H7 (cell line): ENCODE results near the gene MB21D2. TPM values are rescaled to one million over a fixed set of nuclear protein-coding genes. Genes with fewer than 3 reads are reported as not detected.
"Not testable (repeated sequence)": the region's sequence is repeated elsewhere in the genome, so short reads cannot be mapped to it uniquely, and the experiment has no call there.

ENCODE experiments used
- DNase-seq: peaks from one replicate; pipeline ENCODE4 v3.0.0; 2012
- H3K27me3 ChIP-seq: 2 replicates; pipeline ENCODE4 v1.6.0; 2011; ENCODE audit warnings: mild to moderate bottlenecking, low read length; ENCODE audit not compliant: control insufficient read depth, insufficient read depth
- H3K36me3 ChIP-seq: replicated peaks from 2 replicates; pipeline ENCODE4 v1.5.1; 2011; ENCODE audit warnings: low read length; ENCODE audit not compliant: control insufficient read depth, insufficient read depth
- H3K4me3 ChIP-seq: 2 replicates; pipeline ENCODE4 v1.5.1; 2011; ENCODE audit warnings: low read depth, mild to moderate bottlenecking, control low read depth, low read length, moderate library complexity; ENCODE audit not compliant: insufficient read depth
- total RNA-seq: library from RNA; depleted of rRNA; stranded (reverse); fragments of >200 nt; shearing (Covaris generic); gene quantifications from 2 replicates; pipeline ENCODE4 v1.2.3, GENCODE V29; 2014; rRNA removed

MB21D2 gene, protein sequence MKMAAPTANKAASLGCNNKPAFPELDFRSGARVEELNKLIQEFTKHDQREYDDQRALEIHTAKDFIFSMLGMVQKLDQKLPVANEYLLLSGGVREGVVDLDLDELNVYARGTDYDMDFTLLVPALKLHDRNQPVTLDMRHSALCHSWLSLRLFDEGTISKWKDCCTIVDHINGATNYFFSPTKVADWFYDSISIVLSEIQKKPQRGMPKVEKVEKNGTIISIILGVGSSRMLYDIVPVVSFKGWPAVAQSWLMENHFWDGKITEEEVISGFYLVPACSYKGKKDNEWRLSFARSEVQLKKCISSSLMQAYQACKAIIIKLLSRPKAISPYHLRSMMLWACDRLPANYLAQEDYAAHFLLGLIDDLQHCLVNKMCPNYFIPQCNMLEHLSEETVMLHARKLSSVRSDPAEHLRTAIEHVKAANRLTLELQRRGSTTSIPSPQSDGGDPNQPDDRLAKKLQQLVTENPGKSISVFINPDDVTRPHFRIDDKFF
- total RNA-seq = 32.6 and 36.9 TPM in 2 replicates

DNA sequence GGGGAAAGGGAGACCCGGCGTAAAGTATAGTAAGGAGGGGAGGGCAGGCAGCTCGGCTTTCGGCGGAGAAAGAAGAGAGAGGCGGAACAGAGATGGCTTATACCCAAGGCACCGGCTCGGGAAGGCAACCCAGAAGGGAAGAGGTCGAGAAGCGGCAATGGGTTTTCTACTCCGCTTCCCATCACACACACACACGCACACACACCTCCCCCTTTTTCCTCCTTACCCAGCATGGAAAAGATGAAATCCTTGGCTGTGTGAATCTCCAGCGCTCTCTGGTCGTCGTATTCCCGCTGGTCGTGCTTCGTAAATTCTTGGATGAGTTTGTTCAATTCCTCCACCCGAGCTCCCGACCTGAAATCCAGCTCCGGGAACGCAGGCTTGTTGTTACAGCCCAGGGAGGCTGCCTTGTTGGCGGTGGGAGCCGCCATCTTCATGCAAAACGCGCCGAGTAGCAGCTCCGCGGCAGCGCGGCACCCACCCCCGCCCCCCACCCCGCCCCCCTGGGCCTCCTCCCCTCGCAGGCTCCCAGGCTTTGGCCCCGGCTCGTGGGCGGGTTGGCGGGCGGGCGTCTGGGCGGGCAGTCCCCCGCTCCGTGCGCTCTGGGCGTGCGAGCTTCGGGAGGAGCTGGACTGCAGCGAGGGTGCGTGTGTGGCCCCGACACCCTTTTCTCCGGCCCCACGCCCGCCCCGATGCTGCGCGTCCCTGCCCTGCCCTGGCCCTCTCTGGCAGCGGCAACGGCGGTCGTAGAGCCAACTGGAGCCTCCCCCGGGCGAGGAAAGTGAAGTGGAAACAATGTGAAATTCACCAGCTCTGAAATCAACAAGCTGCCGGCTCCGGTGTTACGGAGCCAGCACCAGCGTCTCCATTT lies at the start of gene MB21D2:
Gene MB21D2 (minus strand): TSS at position 453 of the 871 bp plus-strand sequence. CDS start 16 bp downstream, at position 437.
- peak within 1 kb of the TSS; percentile 75 for H3K4me3 ChIP-seq
- no peaks in the 10 kb centered on the region for H3K27me3 ChIP-seq
- no peaks in the 10 kb centered on the region for H3K36me3 ChIP-seq
- peak; percentile 88 for DNase-seq

DNA sequence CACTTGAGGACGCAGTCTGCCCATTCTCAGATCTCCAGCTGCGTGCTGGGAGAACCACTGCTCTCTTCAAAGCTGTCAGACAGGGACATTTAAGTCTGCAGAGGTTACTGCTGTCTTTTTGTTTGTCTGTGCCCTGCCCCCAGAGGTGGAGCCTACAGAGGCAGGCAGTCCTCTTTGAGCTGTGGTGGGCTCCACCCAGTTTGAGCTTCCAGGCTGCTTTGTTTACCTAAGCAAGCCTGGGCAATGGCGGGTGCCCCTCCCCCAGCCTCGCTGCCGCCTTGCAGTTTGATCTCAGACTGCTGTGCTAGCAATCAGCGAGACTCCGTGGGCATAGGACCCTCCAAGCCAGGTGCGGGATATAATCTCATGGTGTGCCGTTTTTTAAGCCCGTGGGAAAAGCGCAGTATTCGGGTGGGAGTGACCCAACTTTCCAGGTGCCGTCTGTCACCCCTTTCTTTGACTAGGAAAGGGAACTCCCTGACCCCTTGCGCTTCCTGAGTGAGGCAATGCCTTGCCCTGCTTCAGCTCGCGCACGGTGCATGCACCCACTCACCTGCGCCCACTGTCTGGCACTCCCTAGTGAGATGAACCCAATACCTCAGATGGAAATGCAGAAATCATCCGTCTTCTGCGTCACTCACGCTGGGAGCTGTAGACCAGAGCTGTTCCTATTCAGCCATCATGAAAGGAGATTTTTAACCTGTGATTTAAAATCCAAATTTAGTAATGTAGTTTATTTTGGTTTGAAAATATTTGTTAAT lies 47.5 kb upstream of the MB21D2 start:
- H3K36me3 ChIP-seq, H3K4me3 ChIP-seq, DNase-seq, H3K27me3 ChIP-seq: not testable (repeated sequence)

DNA sequence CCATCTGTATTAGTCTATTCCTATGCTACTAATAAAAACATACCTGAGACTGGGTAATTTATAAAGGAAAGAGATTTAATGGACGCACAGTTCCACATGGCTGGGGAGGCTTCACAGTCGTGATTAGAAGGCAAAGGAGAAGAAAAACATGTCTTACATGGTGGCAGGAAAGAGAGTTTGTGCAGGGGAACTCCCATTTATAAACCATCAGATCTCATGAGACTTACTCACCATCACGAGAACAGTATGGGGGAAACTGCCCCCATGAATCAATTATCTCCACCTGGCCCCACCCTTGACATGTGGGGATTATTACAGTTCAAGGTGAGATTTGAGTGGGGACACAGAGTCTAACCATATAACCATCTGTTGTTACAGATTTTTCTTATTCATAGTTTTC lies 42.1 kb upstream of the MB21D2 start:
- Histone ChIP-seq H3K27me3 (no peaks in the 10 kb centered on the region; the same call in 1 of the 2 replicates), H3K4me3 (no peak overlapping the region)

DNA sequence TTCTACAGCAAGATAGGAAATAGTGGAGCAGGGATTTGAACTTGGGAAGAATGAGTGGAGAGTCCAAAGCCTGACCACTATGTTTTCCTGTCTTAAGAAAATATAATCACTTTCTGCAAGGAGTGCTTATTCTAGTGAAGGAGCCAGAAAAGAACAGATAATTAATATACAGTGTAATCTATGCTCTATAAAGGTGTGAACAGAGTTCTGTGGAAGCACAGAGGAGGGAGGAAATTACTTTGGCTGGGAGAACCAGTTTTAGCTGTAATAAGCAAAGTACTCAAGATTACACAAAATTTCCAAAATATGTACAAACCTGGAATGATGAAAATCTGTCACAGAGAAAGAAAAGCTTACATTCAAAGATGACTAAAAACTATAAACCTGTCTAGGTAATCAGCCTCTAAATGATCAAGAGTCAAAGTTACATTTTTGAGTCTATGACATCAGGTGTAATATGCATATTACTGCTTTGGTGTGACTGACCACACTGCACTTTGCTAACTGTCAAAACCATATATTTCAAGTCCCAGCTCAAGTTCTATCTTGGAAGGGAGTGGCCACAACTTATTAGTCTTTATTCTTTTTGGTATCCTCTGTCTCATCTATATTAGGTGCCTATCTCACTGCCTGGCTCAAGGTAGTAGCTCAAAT lies 40.7 kb upstream of the MB21D2 start:
- no peak for DNase-seq
- no peaks in the 10 kb centered on the region for H3K36me3 ChIP-seq
- H3K4me3 ChIP-seq = no peak overlapping the region
- H3K27me3 ChIP-seq = no peaks in the 10 kb centered on the region; the same call in 1 of the 2 replicates

More for the DNA sequence above, 42.1 kb upstream of the MB21D2 start:
- H3K36me3 ChIP-seq = no peaks in the 10 kb centered on the region
- no peak for DNase-seq

DNA sequence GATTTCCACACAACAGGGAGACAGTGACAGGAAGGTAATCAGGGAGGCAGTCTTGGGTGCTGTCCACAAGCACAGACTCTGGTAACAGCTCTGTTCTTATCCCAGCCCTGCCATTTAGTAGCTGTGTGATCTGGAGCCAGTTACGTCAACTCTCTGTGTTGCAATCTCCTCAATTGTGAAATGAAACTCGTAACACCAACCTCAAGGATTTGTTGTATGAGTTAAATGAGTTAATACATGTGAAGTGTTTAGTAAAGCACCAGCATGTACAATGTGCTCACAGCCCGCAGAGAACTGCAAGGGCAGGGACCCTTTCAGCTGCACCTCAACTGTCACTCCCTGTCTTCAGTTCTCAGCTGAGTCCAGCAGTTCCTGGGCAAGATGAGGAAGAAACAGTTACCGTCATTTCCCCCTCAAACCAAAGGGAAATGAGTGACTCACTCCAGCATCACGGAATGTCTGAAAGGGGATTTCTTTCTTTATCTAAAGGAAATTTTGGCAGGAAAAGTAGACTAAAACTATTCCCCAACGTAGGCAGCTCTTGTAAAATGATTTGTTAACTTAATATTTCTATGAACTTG lies 39.9 kb upstream of the MB21D2 start:
- Histone ChIP-seq H3K36me3 (no peaks in the 10 kb centered on the region), H3K27me3 (no peaks in the 10 kb centered on the region; the same call in 1 of the 2 replicates), H3K4me3 (no peak overlapping the region)
- DNase-seq = no peak

DNA sequence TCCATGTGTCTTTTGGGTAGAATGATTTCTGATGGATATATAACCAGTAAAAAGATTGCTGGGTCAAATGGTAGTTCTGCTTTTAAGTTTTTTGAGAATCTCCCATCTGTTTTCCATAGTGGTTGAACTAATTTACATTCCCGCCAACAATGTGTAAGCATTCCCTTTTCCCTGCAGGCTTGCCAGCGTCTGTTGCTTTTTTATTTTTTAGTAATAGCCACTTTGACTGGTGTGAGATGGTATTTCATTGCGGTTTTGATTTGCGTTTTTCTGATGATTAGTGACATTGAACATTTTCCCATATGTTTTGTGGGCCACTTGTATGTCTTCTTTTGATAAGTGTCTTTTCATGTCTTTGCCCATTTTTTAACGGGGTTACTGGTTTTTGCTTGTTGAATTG lies 36.3 kb upstream of the MB21D2 start:
- Histone ChIP-seq H3K36me3 (no peaks in the 10 kb centered on the region), H3K4me3 (no peak overlapping the region)
- DNase-seq = no peak

DNA sequence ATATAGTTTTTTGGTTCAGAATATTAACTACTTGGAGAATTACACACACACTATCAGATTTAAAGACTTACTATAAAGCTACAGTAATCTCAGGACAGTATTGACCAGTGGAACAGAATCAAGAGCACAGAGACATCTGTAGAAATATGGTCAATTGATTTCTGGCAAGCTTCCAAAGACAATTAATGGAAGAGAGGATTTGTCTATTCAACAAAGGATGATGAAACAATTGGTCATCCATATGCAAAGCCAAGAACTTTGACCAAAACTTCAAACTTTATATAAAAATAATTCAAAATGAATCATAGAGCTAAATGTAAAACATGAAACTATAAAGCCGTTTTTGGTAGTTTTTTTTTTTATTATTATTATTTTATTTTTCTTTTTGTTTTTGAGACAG lies 29.8 kb upstream of the MB21D2 start:
- Histone ChIP-seq H3K4me3 (no peak overlapping the region), H3K27me3 (no peaks in the 10 kb centered on the region), H3K36me3 (no peaks in the 10 kb centered on the region)
- DNase-seq = no peak

More for the DNA sequence above, 36.3 kb upstream of the MB21D2 start:
- H3K27me3 ChIP-seq = no peaks in the 10 kb centered on the region; the same call in 1 of the 2 replicates

DNA sequence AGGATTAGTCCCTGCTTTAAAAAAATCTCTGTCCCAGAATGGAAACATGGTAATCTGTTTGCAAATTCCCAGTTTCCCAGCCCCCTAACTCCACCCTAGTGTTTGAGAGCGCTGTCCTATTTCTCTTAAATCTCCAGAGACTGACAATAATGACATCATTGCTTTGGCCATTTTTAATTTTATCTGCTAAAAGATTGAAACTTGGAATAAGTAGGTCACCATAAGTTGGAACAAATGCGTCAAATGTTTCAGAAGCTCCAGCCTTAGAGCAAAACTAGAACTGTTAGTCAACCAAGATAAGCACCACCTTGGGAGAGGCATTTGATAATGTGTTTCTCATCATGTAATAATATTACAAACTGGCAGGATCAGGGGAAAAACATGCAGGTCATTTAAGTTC lies 25.7 kb upstream of the MB21D2 start:
- no peak overlapping the region for H3K4me3 ChIP-seq
- no peaks in the 10 kb centered on the region for H3K27me3 ChIP-seq
- no peak for DNase-seq
- H3K36me3 ChIP-seq = no peaks in the 10 kb centered on the region

DNA sequence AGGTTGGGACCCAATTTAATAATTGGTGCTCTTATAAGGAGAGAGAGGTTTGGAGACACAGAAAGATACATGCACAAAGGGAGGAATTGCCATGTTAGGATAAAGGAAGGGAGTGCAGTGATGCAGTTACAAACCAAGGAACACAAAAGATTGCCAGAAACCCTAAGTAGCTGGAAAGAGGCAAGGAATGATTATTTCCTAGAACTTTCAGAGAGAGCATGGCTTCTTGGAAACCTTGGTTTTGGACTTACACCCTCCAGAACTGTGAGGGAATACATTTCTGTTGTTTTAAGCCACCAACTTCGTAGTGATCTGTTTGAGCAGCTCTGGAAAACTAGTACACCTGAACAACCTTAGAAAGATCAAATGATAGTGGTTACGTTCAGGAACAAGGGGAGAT lies 25.0 kb upstream of the MB21D2 start:
- no peaks in the 10 kb centered on the region for H3K27me3 ChIP-seq
- no peak overlapping the region for H3K4me3 ChIP-seq
- no peak for DNase-seq
- no peaks in the 10 kb centered on the region for H3K36me3 ChIP-seq

DNA sequence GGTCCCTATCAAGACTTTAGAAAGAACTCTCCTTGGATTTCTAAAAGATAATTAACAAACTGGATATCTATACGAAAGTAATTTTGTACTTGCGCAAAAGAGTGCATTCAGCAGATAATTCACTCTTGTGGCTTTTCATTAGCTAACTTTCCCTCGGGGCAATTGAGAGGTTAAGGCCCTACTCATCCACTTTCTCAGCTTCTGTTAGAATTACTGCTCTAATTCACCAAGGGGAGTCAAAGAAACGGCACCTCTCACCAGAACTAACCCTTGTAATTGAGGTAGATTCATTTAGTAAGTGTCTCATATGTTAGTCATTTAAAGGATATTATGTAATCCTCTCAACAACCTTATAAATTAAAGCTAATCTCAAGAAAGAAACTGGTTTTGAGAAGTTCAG lies 22.5 kb upstream of the MB21D2 start:
- Histone ChIP-seq H3K36me3 (no peaks in the 10 kb centered on the region), H3K27me3 (no peaks in the 10 kb centered on the region), H3K4me3 (no peak overlapping the region)
- DNase-seq = no peak

DNA sequence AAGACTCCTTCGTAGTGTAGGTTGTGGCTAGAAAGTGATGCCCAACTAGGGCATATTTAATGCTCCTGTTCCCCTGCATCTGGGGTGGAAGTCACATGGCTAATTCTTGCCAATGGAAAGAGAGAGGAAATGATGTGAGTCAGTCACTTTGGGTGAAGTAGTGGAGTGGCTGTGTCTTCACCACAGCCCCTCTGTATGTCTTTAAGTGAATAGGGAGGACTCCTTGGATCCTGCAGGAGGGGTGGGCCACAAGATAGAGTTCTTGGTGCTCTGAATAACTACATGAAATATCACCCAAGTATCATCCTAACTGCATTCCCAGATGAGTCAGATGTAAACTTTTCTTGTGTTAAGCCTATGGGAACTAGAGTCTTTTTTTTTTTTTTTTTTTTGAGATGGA lies 17.8 kb upstream of the MB21D2 start:
- DNase-seq = no peak
- no peak overlapping the region for H3K4me3 ChIP-seq
- H3K36me3 ChIP-seq = no peaks in the 10 kb centered on the region

DNA sequence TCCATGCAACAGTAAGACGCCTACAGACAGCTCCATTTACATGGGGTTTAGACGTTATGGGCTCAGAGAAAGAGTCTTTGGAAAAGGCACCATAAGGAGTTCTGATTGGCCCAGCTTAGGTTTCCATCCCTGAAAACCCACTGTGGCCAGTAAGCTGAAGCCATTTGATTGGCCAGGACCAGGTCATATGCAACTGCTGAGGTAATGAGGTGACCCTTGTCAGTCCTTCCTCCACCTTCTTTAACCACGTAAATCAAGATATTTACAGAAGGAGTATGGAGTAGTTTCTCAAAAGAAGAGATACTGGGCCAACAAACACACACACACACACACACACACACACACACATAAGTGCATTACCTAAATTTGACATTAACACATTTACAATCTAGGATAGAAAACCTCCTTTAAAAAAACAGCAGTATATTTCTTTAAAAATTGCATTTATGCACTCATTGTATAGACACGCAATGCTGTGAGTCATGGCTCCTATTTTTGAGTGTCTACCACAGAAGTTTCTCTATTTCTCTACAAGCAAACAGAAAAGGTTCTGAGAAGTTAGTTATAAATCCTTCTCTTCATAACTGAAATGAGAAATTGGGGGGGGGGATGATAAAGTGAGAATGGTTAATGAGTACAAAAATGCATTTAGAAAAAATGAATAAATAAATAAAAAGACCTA lies 16.3 kb upstream of the MB21D2 start:
- H3K4me3 ChIP-seq = no peak overlapping the region
- DNase-seq = no peak
- no peaks in the 10 kb centered on the region for H3K36me3 ChIP-seq
- H3K27me3 ChIP-seq = no peaks in the 10 kb centered on the region

More for the DNA sequence above, 17.8 kb upstream of the MB21D2 start:
- H3K27me3 ChIP-seq = no peaks in the 10 kb centered on the region

DNA sequence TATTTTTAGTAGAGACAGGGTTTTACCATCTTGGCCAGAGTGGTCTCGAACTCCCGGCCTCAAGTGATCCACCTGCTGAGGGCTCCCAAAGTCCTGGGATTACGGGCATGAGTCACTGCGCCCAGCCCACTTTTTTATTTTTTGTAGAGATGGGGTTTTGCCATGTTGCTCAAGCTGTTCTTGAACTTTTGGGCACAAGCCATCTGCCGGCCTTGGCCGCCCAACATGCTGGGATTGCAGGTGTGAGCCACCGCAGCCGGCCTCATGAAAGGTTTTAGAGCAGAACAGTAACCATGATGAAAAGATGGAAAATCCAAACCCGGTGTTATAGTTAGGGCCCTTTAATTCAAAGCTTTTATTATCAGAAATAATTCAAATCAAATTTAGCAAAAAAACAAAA lies 15.6 kb upstream of the MB21D2 start:
- DNase-seq = no peak
- no peaks in the 10 kb centered on the region for H3K36me3 ChIP-seq
- H3K27me3 ChIP-seq = no peaks in the 10 kb centered on the region
- no peak overlapping the region for H3K4me3 ChIP-seq
